Neutrophil (primary cell): ENCODE data around the gene GLIS1.

Experiments used
- H3K27ac ChIP-seq: fragments of 200-600 bp; sonication (generic); 2 replicates; pipeline ENCODE4 v1.5.1; 2016; ENCODE audit warnings: mild to moderate bottlenecking, moderate library complexity
- H3K27me3 ChIP-seq: fragments of 200-600 bp; sonication (generic); 2 replicates; pipeline ENCODE4 v1.6.0; 2016; ENCODE audit warnings: mild to moderate bottlenecking
- H3K36me3 ChIP-seq: fragments of 200-600 bp; sonication (generic); 2 replicates; pipeline ENCODE4 v1.5.1; 2017
- H3K4me1 ChIP-seq, 2 experiments: fragments of 200-600 bp in 1 of 2; sonication (generic) in 1 of 2; 1 replicate in 1 of 2; 2 replicates in 1 of 2; pipeline versions ENCODE4 v1.5.1 to v1.6.1; 2013 to 2016; ENCODE audit warnings: low read depth in 1 of 2, low read length in 1 of 2, mild to moderate bottlenecking in 1 of 2, moderate library complexity in 1 of 2; ENCODE audit not compliant: control insufficient read depth in 1 of 2, insufficient read depth in 1 of 2
- H3K4me3 ChIP-seq, 2 experiments: fragments of 200-600 bp in 1 of 2; sonication (generic) in 1 of 2; 1 replicate in 1 of 2; 2 replicates in 1 of 2; pipeline ENCODE4 v1.5.1; 2013 to 2016; ENCODE audit warnings: low read depth in 1 of 2, low read length in 1 of 2, mild to moderate bottlenecking in 1 of 2, moderate library complexity in 1 of 2
- H3K9me3 ChIP-seq: fragments of 200-600 bp; sonication (generic); 2 replicates; pipeline ENCODE4 v1.5.1; 2016
- TF ChIP-seq, protein P1 (sequence below): fragments of 200-600 bp; sonication (generic); IDR thresholded peaks from 2 replicates; pipeline ENCODE4 v1.5.1; 2016; ENCODE audit warnings: antibody characterized with exemption

The GLIS1 gene

DNA sequence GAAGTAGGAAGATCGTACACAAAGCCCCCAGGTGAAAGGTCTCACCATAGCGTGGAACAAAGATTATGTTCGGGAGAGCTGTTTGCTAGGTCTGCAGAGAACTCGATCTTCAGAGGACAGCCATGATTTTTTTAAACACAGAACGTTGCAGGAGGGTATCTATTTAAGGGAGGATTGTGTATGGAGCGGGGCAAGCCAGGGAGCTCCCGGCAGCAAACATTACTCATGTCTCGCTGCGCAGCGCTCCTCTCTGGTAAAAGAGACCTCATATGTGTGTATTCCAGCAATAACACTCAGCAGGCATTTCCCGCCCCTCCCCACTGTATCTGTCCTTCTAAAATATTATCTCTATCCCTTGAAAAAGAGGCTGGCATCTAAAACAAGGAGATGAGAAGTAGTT is 2.7 kb downstream of the GLIS1 start:
- TF ChIP-seq, protein P1, sequence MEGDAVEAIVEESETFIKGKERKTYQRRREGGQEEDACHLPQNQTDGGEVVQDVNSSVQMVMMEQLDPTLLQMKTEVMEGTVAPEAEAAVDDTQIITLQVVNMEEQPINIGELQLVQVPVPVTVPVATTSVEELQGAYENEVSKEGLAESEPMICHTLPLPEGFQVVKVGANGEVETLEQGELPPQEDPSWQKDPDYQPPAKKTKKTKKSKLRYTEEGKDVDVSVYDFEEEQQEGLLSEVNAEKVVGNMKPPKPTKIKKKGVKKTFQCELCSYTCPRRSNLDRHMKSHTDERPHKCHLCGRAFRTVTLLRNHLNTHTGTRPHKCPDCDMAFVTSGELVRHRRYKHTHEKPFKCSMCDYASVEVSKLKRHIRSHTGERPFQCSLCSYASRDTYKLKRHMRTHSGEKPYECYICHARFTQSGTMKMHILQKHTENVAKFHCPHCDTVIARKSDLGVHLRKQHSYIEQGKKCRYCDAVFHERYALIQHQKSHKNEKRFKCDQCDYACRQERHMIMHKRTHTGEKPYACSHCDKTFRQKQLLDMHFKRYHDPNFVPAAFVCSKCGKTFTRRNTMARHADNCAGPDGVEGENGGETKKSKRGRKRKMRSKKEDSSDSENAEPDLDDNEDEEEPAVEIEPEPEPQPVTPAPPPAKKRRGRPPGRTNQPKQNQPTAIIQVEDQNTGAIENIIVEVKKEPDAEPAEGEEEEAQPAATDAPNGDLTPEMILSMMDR = no peak

DNA sequence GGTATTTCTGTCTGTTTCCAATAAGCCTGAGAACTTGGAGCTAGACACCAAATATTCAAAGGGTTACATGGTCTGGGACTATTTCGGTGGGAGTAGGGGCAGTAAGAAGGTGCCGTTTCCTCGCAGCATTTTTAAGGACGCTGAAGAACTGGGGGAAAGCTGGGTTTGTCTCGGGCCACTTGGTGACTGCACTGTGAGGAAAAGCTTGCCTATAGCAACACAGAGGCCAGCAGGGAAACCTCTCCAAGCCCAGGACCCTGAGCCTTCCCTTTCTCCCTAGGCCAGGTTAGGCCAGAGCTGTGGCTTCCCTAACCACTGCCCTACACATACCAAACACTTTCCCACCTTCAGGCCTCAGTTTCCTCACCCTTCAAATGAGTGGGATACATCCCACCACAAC is 3.3 kb downstream of the GLIS1 start:
- TF ChIP-seq, protein P1 = no peak
- Histone ChIP-seq H3K4me3 (no peak overlapping the region), H3K27me3 (peaks cover 98% of the 10 kb centered on the region), H3K9me3 (no peaks in the 10 kb centered on the region), H3K36me3 (no peaks in the 10 kb centered on the region), H3K27ac (no peak overlapping the region), H3K4me1 (peaks cover 10 to 19% of the 10 kb centered on the region in 2 experiments)

More for the DNA sequence above, 2.7 kb downstream of the GLIS1 start:
- peaks cover 10 to 19% of the 10 kb centered on the region in 2 experiments for H3K4me1 ChIP-seq
- no peak overlapping the region for H3K4me3 ChIP-seq
- H3K9me3 ChIP-seq = no peaks in the 10 kb centered on the region
- H3K27ac ChIP-seq = no peak overlapping the region
- H3K36me3 ChIP-seq = no peaks in the 10 kb centered on the region
- peaks cover 98% of the 10 kb centered on the region for H3K27me3 ChIP-seq

DNA sequence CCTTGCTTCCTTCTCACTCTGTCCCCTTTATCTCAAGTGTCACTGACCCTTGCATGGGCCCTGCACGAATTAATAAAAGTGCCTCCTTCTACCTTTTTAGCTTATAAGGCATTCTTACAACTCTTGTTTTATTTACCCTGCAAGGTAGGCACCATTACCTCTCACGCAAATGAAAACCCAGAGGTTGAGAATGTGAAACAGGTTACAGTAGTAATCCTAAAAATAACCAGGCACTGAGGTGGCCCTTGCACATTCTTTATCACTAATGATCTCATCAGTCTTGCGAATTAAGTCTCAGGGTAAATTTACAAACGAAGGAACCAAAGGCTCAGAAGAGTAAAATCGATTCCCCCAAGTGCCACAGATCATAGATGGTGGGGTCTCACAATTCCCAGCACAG is 3.7 kb downstream of the GLIS1 start:
- Histone ChIP-seq H3K27me3 (peaks cover 98% of the 10 kb centered on the region), H3K4me1 (peaks cover 10 to 19% of the 10 kb centered on the region in 2 experiments), H3K9me3 (no peaks in the 10 kb centered on the region), H3K27ac (no peak overlapping the region), H3K4me3 (no peak overlapping the region), H3K36me3 (no peaks in the 10 kb centered on the region)
- TF ChIP-seq, protein P1 = no peak

DNA sequence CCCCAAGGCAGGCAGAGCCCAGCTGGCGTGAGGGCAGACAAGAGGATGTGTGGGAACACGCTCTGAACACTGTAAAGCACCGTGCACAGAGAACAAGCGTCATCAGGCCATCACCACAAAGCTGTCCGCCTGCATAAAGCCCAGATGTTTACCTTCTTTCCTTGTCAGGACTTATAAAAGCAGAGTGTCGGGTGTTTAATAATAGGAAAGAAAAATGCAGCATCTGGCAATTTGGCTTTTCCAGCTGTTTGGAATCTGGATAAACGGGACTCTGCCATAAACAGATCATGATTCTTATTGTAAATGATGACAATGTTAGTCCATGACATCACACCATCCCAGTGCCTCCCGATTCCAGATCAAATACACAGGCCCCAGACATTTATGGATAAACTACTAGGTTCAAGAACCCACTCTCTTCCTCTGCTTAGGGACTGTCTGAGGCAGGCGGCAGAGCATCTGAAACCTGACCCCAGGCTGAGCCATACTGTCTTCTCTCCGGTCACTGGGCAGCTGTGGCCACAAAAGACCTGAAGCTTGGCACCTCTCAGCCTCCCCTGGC is 4.2 kb downstream of the GLIS1 start:
- Histone ChIP-seq H3K4me1 (peaks cover 10 to 19% of the 10 kb centered on the region in 2 experiments), H3K4me3 (no peak overlapping the region), H3K36me3 (no peaks in the 10 kb centered on the region), H3K9me3 (no peaks in the 10 kb centered on the region), H3K27ac (no peak overlapping the region), H3K27me3 (peaks cover 93% of the 10 kb centered on the region)
- TF ChIP-seq, protein P1 = no peak

DNA sequence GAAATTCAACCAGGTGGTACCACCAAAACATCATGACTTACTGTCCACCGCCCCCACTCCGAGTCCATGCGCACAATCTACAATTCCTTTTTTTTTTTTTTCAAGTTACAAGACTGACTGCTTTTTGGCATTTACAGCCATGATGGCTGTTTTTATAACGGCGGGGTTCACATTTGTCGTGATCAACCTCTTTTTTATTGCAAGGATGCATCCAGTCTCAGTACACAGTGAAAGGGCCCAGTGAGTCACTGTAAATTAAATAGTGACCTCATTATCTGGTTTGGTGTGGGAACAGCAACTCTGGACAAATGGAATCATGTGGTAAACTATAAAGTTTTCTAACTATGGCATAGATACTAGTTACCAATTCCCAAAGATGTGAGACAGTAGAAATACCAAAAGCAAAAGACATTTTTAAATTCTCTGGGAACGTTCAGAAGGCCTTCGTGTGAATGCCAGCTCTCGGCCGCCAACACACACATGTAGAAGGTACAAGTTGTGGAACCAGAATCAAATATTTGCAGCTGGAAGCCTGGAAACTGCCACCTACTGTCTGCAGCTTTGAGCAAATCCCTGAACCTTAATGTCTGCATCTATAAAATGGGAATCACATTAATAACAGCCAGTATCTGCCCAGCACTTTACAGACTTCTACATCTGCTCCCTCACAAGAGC is 4.9 kb downstream of the GLIS1 start:
- TF ChIP-seq, protein P1 = no peak
- peaks cover 90% of the 10 kb centered on the region for H3K27me3 ChIP-seq
- peaks cover 5 to 15% of the 10 kb centered on the region in 2 experiments for H3K4me1 ChIP-seq
- H3K9me3 ChIP-seq = no peaks in the 10 kb centered on the region
- H3K36me3 ChIP-seq = no peaks in the 10 kb centered on the region
- no peak overlapping the region for H3K27ac ChIP-seq
- H3K4me3 ChIP-seq = no peak overlapping the region
